RWPE2 (cell line): ENCODE results near the gene GOT1.

Source experiments
- ATAC-seq: fragments of 200-7000 bp; cut with Tn5 transposase; 3 replicates; pipeline ENCODE4 v1.9.1; 2021; ENCODE audit warnings: low read depth
- DNase-seq: peaks from one replicate; pipeline ENCODE4 v3.0.0-alpha.2; 2020; ENCODE audit warnings: low spot score
- H3K27ac ChIP-seq: fragments of 450-650 bp; 2 replicates; pipeline ENCODE4 v1.5.1; 2017; ENCODE audit warnings: mild to moderate bottlenecking; ENCODE audit not compliant: poor library complexity, severe bottlenecking
- H3K27me3 ChIP-seq: fragments of 250-450 bp; sonication (Bioruptor Pico); 2 replicates; pipeline ENCODE4 v1.5.1; 2021; ENCODE audit warnings: mild to moderate bottlenecking, moderate library complexity; ENCODE audit not compliant: insufficient read depth, poor library complexity, severe bottlenecking
- H3K36me3 ChIP-seq: fragments of 250-450 bp; sonication (Bioruptor Pico); 2 replicates; pipeline ENCODE4 v1.5.1; 2020; ENCODE audit warnings: low read depth, mild to moderate bottlenecking, moderate library complexity
- H3K4me1 ChIP-seq: fragments of 250-450 bp; sonication (Bioruptor Pico); 2 replicates; pipeline ENCODE4 v1.5.1; 2021; ENCODE audit warnings: mild to moderate bottlenecking, moderate library complexity; ENCODE audit not compliant: insufficient read depth, poor library complexity, severe bottlenecking
- H3K4me3 ChIP-seq: fragments of 250-450 bp; sonication (Bioruptor Pico); 2 replicates; pipeline ENCODE4 v1.5.1; 2021; ENCODE audit warnings: mild to moderate bottlenecking, moderate library complexity; ENCODE audit not compliant: severe bottlenecking
- H3K9me3 ChIP-seq: fragments of 250-450 bp; sonication (Bioruptor Pico); 2 replicates; pipeline ENCODE4 v1.5.1; 2021; ENCODE audit warnings: mild to moderate bottlenecking, moderate library complexity; ENCODE audit not compliant: severe bottlenecking
- CTCF ChIP-seq: fragments of 450-650 bp; IDR thresholded peaks from one replicate; pipeline ENCODE4 v1.5.1; 2017; ENCODE audit warnings: mild to moderate bottlenecking, moderate library complexity; ENCODE audit not compliant: poor library complexity, severe bottlenecking

Gene GOT1

GRCh38 chr10:99430451-99431189, at the start of gene GOT1:
Gene GOT1 (minus strand): TSS chr10:99430624. CDS start chr10:99430565, 59 bp downstream.
- Histone ChIP-seq H3K27me3 (no peaks in the 10 kb centered on the region), H3K36me3 (peaks cover 15% of the 10 kb centered on the region), H3K4me1 (peaks cover 5% of the 10 kb centered on the region), H3K27ac (peak within 1 kb of the TSS; percentile 82), H3K4me3 (peak within 1 kb of the TSS; percentile 86), H3K9me3 (no peaks in the 10 kb centered on the region)
- ATAC-seq = peak; percentile 93
- no peak for TF ChIP-seq CTCF
- DNase-seq = peak; percentile 96

- Histone ChIP-seq H3K9me3 (no peaks in the 10 kb centered on the region), H3K36me3 (no peaks in the 10 kb centered on the region), H3K4me3 (no peak overlapping the region), H3K27me3 (peaks cover 9% of the 10 kb centered on the region), H3K27ac (no peak overlapping the region), H3K4me1 (no peaks in the 10 kb centered on the region)
- ATAC-seq = no peak
- DNase-seq = no peak
- no peak for TF ChIP-seq CTCF
These were observed 39.9 kb upstream of the GOT1 start for GRCh38 chr10:99470327-99470726.

GRCh38 chr10:99467236-99467999, 37.0 kb upstream of the GOT1 start:
- no peak for ATAC-seq
- Histone ChIP-seq H3K27me3 (peaks cover 4% of the 10 kb centered on the region), H3K4me3 (no peak overlapping the region), H3K36me3 (no peaks in the 10 kb centered on the region), H3K4me1 (no peaks in the 10 kb centered on the region), H3K27ac (no peak overlapping the region), H3K9me3 (no peaks in the 10 kb centered on the region)
- no peak for DNase-seq
- TF ChIP-seq CTCF = no peak

- ATAC-seq = no peak
- peaks cover 4% of the 10 kb centered on the region for H3K27me3 ChIP-seq
- no peak for DNase-seq
- no peaks in the 10 kb centered on the region for H3K4me1 ChIP-seq
- no peaks in the 10 kb centered on the region for H3K9me3 ChIP-seq
- TF ChIP-seq CTCF = no peak
- no peak overlapping the region for H3K27ac ChIP-seq
- no peaks in the 10 kb centered on the region for H3K36me3 ChIP-seq
- H3K4me3 ChIP-seq = no peak overlapping the region
These were observed 36.3 kb upstream of the GOT1 start for GRCh38 chr10:99466632-99467223.
